Measurements from ENCODE around the gene TBC1D23.

TBC1D23 gene

GRCh38 chr3:100359035-100359434 is 98.2 kb downstream of the TBC1D23 start:
- DNase-seq = no peak

GRCh38 chr3:100360757-100361496 is 100.1 kb downstream of the TBC1D23 start:
- DNase-seq = no peak

- no peak for DNase-seq
Observed at GRCh38 chr3:100361897-100362296, 101.1 kb downstream of the TBC1D23 start.

- no peak for DNase-seq
Observed at GRCh38 chr3:100364421-100364820, 103.6 kb downstream of the TBC1D23 start.

GRCh38 chr3:100366424-100366823 is 105.6 kb downstream of the TBC1D23 start:
- DNase-seq = no peak

GRCh38 chr3:100368441-100368840 is 107.6 kb downstream of the TBC1D23 start:
- no peak for DNase-seq

GRCh38 chr3:100370756-100371155 is 110.0 kb downstream of the TBC1D23 start:
- no peak for DNase-seq

- no peak for DNase-seq
Observed at GRCh38 chr3:100374521-100374920, 113.7 kb downstream of the TBC1D23 start.
